Endometrial microvascular endothelial cells (primary cell): ENCODE results near the gene EDA. TPM values are rescaled to one million over a fixed set of nuclear protein-coding genes. Genes with fewer than 3 reads are reported as not detected.
"Not testable (repeated sequence)": the region's sequence is repeated elsewhere in the genome, so short reads cannot be mapped to it uniquely, and the experiment has no call there.

ENCODE experiments used
- in situ Hi-C: cut with HindIII; loops from 2 replicates; pipeline ENCODE4 v1.10.0; 2017; ENCODE audit warnings: low sequenced_read_pairs, low pct_unique_long_range_greater_than_20kb; ENCODE audit errors: inconsistent ontology term
- total RNA-seq: library from RNA; depleted of rRNA; stranded (reverse); fragments of >200 nt; gene quantifications from one replicate; pipeline ENCODE4 v1.2.3, GENCODE V29; 2015; ENCODE audit errors: inconsistent ontology term

EDA gene
- total RNA-seq, 1 donor from 2014 or later: not detected

- in situ Hi-C loops: no loop called here
Observed at GRCh38 chrX:69906447-69906846, 290.5 kb downstream of the EDA start.

GRCh38 chrX:69914781-69915180 lies 298.9 kb downstream of the EDA start:
- in situ Hi-C loops: no loop called here

DNA sequence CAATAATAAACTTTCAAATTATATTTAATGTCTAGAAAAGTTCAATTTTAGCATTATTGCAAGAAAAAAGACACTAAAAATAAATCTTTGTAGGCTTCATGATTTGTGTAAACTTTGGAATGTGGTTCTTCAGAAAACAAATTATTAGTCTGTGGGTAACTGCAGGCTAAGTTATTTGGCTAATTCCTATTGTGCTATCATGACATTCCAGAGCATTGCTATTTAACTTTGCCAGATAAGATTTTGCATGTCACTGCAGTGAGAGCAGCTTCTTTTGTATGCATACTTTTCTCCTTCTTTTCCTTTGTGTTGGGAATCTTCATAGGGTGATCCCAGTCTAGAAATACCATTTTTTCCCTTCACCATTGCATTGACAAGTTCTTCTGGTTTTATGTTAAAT lies 303.8 kb downstream of the EDA start:
- in situ Hi-C loops: no loop called here

- in situ Hi-C loops: no loop called here
Observed at GRCh38 chrX:69932323-69932722, 316.4 kb downstream of the EDA start.

DNA sequence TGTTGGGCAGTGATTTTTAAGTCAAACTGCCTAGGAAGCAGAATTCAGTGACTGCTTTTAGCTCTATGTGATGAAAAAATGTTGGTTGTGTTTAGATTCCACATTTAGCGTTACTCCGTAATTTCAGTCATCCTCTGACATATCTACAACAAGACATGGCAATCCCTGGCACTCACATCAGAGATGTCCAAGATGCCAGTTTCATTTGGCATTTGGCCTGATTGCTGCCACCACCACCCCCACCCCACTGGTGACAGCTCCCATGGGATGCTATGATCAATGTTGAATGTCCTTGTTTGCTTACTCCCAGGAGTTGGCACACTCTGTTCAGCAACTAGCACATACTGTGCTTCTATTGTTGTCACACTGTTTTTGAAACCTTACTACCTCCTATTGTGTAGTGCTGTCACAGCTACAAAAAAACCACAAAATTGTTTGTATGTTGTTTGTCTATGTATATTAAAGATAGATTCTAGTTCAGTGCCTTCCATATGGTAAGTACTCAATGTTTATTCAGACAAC lies 332.4 kb downstream of the EDA start:
- in situ Hi-C loops: no loop called here

GRCh38 chrX:69951753-69952152 lies 335.8 kb downstream of the EDA start:
- in situ Hi-C loops: no loop called here

- in situ Hi-C loops: no loop called here
Observed at GRCh38 chrX:69959712-69960111, 343.8 kb downstream of the EDA start.

GRCh38 chrX:69961365-69962072 lies 345.6 kb downstream of the EDA start:
- in situ Hi-C loops: no loop called here

- in situ Hi-C loops: no loop called here
Observed at GRCh38 chrX:69968950-69969349, 353.0 kb downstream of the EDA start.

DNA sequence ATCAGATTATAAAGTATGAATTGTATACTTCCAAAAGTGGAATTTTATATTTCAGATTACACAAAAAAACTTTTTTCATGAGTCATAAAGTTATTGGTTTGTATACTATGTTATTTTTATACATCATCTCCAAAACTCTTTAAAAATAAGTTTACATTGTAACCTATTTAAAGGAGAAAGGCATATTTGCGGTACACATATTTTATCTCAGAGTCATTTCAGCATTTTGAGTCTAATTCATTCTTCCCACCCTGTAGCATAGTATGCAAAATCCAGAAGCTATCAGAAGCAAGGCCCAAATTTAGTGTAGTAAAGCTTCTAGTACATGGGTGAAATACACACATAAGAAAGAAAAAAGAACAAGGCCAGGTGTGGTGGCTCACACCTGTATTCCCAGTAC lies 353.5 kb downstream of the EDA start:
- in situ Hi-C loops: no loop called here

DNA sequence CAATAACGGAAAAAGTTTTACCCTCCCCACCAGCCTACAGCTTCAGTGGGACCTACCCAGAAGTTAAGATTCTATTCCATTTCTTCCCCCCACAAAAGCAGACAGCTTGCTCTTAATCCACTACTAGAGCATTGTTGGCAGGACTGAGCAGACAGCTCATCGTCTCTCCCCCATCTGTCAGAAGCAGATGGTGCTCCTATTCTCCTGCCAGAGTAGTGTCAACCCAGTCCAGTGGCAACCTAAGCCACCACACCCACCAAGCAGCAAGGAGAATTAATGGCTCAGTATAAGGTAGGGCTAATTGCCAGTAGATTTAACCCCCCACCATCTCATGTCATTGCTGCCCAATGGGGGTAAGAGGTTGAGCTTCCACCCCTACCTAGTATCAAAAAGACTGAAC lies 371.8 kb downstream of the EDA start:
- in situ Hi-C loops: no loop called here

DNA sequence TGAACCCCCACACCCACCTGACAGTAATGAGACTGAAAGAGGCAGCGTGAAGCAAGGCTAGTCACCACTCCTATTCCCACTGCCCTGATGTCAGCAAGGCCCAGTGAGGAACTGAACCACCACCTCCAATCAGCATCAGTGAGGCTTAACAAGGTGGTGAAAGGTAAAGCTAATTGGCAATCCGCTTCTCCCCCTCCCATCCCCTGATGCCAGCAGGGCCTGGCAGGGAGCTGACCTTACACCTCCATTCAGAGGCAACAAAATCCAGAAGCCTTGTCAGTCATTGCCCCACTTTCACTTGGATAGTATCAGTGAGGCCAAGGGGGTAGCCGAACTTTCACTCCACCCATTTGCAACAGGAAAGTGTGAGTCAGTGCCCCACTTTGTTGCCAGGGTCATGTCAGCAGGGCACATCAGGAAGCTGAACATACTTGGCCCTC lies 373.1 kb downstream of the EDA start:
- in situ Hi-C loops: no loop called here

- in situ Hi-C loops: no loop called here
Observed at GRCh38 chrX:69991685-69992084, 375.8 kb downstream of the EDA start.

- in situ Hi-C loops: no loop called here
Observed at GRCh38 chrX:69993494-69993893, 377.6 kb downstream of the EDA start.

- in situ Hi-C loops: no loop called here
Observed at GRCh38 chrX:69995362-69996112, 379.6 kb downstream of the EDA start.

GRCh38 chrX:69996113-69996468 lies 380.2 kb downstream of the EDA start:
- in situ Hi-C loops: no loop called here

DNA sequence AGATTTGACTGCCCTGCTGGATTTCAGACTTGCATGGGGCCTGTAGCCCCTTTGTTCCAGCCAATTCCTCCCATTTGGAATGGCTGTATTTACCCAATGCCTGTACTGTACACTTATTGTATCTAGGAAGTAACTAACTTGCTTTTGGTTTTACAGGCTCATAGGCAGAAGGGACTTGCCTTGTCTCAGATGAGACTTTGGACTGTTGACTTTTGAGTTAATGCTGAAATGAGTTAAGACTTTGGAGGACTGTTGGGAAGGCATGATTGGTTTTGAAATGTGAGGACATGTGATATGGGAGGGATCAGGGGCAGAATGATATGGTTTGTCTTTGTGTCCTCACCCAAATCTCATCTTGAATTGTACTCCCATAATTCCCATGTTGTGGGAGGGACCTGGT lies 382.4 kb downstream of the EDA start:
- in situ Hi-C loops: not testable (repeated sequence)

GRCh38 chrX:70001269-70001668 lies 385.4 kb downstream of the EDA start:
- in situ Hi-C loops: no loop called here

DNA sequence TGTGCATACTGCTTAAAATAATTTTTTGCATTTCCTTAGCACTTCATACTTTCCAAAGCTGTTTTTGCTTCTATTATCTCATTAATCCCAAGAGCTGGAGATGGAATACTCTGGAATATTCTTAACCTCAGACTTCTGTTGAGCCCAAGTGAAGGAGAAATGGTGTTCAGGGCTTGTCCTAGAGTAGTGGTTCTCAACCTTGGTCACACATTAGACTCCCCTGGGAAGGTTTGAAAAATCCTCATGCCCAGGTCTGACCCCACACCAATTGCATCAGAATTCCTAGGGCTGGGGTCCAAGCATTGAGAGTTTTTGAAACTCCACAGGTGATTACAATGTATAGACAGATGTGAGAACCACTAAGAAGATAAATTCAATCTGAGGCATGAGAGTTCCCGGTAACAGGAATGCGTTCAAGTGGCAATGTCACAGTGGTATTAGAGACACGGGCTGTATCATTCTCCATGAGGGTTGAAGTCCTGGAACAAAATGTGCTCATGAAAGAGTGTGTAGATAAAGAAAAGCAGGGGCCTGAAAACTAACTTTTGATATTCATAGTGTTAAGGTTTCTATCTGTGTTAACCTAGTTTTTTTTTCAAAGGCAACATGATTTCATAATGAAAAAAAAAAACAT lies 385.9 kb downstream of the EDA start:
- in situ Hi-C loops: no loop called here

DNA sequence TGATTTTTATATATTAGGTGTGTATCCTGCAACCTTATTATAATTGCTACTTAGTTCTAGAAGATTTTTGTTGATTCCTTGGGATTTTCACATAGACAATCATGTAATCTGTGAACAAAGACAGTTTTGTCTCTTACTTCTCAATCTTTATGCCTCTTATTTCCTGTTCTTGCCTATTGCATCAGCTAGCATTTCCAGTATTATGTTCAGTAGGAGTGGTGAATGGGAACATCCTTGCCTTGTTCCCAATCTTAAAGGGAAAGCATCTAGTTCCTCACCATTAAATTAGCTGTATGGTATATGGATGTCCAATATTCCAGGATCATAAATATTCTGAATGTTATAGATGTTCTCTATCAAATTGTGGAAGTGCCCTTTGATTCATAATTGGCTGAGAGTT lies 392.0 kb downstream of the EDA start:
- in situ Hi-C loops: no loop called here
